ENCODE measurements around the gene HSPA8. TPM values are rescaled to one million over a fixed set of nuclear protein-coding genes. Genes with fewer than 3 reads are reported as not detected.

HSPA8 gene
- total and polyA plus RNA-seq, 2 of the 8 experiments (the other 6 are each of a cell fraction or from before 2014, with no cell fraction given) = 1,491 to 2,155 TPM

GRCh38 chr11:123076484-123076883 is 14.5 kb upstream of the HSPA8 start (continued):
- TF ChIP-seq CHD7 (IDR thresholded peaks at IDR 0.05; ENCODE audit: insufficient replicate concordance, low read length) (no peak), SIX5 (IDR thresholded peaks at IDR 0.05; ENCODE audit: low read depth, low read length) (no peak)
